Femur (tissue), 1 donor: Measurements from ENCODE around the gene BDH2.
A peak's percentile ranks its signal among the peaks of the same experiment; 100 is the strongest.

Source experiments
- DNase-seq: peaks from one replicate; pipeline ENCODE4 v3.0.0-alpha.2; 2017

BDH2 gene

GRCh38 chr4:103099691-103100392 is at the start of gene BDH2:
TSS of gene BDH2 (minus strand) at chr4:103099834. CDS start at chr4:103096254, 3,580 bp downstream.
- DNase-seq: peak; percentile 77

- no peak for DNase-seq
These were observed 45.3 kb upstream of the BDH2 start for GRCh38 chr4:103144926-103145325.

DNA sequence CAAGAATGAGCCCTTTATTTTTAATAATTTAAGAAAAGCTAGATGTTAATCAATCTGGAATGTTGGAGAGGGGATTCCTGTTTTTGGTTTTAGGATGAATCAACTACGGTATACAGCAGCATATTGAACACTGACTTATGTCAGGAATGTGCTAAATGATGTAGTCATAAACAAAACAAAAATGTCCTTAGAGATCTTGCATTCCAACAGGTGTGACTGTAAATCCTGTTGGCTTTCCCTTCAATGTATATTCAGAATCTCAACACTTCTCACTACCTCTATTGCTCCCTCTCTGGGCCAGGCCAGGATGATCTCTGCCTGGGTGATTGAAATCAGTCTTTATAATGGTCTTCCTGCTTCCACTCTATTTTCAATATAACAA is 37.8 kb upstream of the BDH2 start:
- DNase-seq: no peak

DNA sequence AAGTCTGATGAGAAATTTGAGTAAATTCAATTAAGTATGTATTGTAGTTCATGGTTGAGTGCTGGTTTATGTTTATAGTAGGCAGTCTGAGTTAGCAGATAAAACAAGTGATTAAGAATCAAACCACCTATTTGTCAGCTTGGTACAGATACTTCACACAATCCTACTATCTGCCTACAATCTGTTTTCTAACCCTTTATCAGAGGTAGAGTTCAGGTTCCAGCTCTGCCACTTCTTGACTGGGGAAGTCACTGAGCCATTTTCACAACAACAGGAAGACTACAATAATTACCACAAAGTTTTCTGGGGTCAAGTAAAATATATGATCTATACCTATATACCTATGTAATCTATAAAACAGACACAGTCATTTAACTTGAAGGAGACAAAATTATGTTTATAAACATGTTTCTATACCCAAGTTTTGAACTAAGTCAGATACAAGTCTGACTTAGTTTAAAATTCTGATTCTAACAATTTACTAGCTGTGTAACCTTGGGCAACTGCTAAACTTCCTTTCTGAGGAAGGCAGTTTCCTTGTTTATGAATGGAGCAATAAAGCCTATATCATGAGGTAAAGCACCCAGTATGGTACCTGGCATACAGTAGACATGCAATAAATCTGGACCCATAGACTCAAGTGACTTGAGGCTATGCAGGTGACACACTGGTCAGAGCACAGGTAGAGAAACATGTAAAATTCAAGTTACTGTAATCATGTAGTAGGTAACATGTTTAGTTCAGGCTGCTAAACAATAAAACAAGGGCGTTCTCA is 37.2 kb upstream of the BDH2 start:
- no peak for DNase-seq

- no peak for DNase-seq
These were observed 29.5 kb upstream of the BDH2 start for GRCh38 chr4:103129174-103129573.

DNA sequence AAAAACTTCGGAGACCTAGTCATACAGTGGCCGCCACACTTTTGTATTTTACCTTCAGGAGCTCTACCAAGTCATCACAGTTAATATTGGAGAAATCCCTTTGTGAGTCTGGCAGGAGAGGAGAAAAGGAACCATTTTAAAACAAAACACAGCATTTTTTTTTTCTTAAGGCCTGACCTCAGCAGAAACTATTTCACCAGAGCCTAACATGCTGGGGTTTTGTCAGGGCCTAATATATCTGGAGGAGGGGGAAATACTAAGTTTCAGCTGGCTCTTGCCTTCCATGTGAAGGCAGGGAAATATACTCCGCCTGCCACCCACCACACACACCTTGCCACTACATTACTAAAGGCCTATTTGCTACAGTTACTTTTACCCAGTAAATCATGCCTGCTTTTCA is 26.5 kb upstream of the BDH2 start:
- DNase-seq: no peak

DNA sequence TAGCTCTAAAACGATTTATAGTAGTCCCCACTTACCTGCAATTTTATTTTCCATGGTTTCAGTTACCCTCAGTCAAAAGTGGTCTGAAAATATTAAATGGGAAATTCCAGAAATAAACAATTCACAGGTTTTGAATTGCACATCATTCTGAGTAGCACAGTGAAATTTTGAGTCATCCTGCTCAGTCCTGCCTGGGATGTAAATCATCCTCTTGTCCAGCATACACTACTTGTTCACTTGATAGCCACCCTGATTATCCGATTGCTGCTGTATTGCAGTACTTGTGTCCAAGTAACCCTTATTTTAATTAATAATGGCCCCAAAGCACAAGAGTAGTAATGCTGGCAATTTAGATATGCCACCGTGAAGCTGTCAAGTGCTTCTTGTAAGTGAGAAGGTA is 23.5 kb upstream of the BDH2 start:
- DNase-seq: no peak

GRCh38 chr4:103118166-103118565 is 18.5 kb upstream of the BDH2 start:
- no peak for DNase-seq

DNA sequence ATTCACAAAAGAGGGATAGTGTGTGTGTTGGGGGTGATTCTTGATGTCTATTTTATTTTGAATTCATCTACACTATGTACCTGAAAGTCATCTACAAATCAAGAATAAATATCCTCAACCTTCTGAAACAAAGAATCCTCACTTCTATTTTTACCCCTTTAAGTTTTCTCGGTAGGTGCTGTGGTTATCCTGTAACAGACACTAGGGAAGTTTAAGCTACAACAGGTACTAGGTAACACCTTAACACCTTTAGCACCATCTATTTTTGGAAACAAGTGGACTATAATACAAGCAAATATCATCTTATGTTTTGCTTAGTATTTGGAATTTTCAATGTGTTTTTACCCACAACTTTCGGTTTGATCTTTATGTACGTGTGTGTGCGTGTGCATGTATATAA is 12.0 kb upstream of the BDH2 start:
- DNase-seq: no peak

DNA sequence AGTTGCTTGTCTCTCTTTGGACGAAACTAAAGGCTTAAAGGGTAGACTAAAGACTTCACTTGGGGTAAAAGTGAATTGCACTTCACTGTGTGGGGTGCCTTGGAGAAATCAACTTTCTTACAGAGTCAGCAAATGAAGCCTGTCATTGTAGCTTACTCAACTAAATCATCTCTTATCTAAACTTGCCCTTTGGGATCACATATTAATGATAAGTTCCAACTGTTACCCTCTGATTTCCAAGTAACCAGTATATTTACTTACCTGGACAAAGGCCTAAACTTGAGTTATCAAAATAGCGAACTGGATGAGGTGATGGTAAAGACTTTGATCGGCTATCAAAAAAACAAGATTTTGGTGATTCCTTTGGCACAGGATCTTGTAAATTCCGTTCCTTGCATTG is 8.9 kb upstream of the BDH2 start:
- no peak for DNase-seq

DNA sequence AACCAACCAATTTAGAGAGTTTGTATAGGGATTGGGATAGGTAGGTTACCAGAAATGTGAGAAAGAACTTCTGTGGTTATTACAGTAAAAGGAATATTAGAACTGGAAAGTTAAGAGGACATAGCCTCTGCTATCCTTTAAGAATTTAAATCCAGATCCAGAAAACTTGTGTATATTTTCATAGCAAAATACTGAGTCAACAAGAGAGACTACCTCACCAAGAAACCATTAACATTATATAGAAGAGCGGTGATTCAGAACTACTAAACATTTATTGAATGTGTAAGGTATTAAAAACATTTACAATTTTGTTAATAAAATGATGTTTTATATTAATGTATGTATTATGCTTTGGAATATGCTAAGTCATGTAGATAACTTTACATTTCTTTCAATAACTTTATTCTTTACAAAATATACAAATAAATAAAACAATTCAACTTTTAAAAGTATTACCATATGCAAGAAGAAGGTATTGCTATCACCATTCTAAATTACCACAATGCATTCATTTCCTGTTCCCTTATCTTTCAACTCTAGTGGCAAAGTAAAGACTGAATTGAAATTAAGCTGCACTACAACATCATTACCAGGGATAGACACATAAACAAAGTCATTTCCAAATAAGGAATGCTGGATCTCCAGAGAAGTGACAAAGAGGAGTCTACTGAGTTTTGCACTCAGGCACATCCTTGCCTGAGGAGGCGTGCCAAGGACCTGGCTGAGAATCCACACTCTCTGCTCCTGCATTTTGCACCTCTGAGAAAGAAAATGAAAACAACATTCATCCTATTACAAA is 6.1 kb upstream of the BDH2 start:
- DNase-seq: no peak

GRCh38 chr4:103104886-103105285 is 5.3 kb upstream of the BDH2 start:
- DNase-seq: no peak

- no peak for DNase-seq
These were observed 1.1 kb upstream of the BDH2 start for GRCh38 chr4:103100691-103101090.

DNA sequence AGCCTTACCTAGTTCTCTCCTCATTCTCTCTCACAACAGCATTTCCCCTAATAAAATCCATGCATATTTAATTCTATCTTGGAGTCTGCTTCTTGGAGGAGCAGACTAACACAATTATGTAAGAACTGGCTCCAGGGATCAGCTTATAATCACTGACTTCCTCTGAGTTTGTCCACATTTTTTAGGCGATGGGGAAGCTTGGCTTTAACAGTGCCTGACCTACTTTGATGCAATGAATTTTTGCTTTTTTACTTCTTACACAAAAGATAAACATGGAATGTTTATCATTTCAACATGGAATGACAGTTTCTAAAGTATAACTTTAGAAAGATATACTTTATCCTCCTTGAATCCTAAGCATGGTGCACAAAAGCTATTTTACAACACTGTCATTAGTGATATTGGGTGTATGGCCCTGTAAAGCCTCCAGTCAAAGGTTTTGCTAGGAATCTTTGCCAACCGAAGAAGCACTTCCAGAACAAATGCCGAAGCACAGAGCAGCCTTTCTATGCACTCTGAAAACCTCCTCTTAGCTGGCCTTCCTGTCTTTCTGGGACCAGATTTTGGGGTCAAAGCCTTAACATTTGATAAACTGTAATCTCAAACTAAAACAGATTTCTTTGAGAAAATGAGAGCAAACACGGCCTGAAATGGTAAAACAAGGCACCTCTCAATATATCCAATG is 736 bp downstream of the BDH2 start:
- no peak for DNase-seq

- no peak for DNase-seq
These were observed 1.3 kb downstream of the BDH2 start for GRCh38 chr4:103098341-103098740.

DNA sequence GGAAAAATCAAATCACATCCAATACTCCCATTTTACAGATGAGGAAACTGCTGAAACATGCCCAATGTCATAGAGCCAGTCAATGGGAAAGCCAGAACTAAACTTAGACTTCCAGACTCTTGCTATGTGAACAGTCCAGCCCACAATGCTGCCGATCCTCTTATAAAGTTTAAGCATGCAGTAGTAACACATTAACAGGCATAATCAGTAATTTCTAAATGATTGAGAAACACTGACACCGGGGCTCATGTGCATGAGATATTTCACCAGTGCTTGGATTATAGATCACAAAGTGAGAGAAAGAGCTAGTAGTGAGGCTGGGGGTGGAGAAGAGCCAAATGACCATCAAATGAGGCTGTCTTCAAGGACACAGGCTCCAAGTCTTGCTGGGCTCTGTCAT is 2.5 kb downstream of the BDH2 start:
- DNase-seq: no peak

GRCh38 chr4:103095080-103095479 is 4.6 kb downstream of the BDH2 start:
- no peak for DNase-seq

GRCh38 chr4:103092245-103092644 is 7.4 kb downstream of the BDH2 start:
- no peak for DNase-seq

GRCh38 chr4:103091601-103092223 is 7.9 kb downstream of the BDH2 start:
- DNase-seq: no peak

DNA sequence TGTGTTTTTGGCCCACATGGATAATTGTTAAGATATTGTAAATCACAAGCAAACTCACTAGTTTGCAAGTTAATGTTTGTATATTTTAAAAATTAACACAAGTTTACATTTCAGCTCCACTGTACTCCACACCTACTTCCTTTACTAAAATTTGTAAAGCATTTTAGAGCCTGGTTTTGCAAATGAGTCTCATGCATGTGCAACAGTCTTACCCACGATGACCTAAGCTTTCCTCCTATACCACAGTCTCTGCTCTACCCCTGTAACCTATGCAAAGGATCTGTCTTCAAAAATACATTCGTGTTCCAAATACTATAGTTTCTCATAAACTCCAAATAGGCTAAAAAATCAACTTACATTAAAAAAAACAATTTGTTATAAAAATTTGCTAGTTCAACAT is 10.2 kb downstream of the BDH2 start:
- DNase-seq: no peak

GRCh38 chr4:103086551-103086950 is 13.1 kb downstream of the BDH2 start:
- DNase-seq: no peak

GRCh38 chr4:103085555-103086196 is 14.0 kb downstream of the BDH2 start:
- no peak for DNase-seq
